PC-3 (cell line): ENCODE data around the gene MYO1C. TPM values are rescaled to one million over a fixed set of nuclear protein-coding genes. Genes with fewer than 3 reads are reported as not detected.
A peak's percentile ranks its signal among the peaks of the same experiment; 100 is the strongest.

Experiments
- ATAC-seq: fragments of 200-7000 bp; cut with Tn5 transposase; 2 replicates; pipeline ENCODE4 v1.9.1; 2020; ENCODE audit warnings: mild to moderate bottlenecking, moderate library complexity
- BruUV-seq: library from RNA; stranded (reverse); fragments of 400-500 nt; replicated peaks from 2 replicates; lab custom pipeline; 2021; lab: Mats Ljungman, UMichigan
- CTCF ChIA-PET: fragments of 300-600 bp; sonication (Branson Sonifier 250); formaldehyde crosslinking; loops from one replicate; lab custom pipeline; 2022; ENCODE audit warnings: antibody characterized with exemption; lab: Charles Lee
- POLR2A ChIA-PET: fragments of 300-600 bp; sonication (Branson Sonifier 250); formaldehyde crosslinking; loops from one replicate; lab custom pipeline; 2022; ENCODE audit warnings: antibody characterized with exemption; ENCODE audit not compliant: unreplicated experiment; lab: Charles Lee
- DNase-seq: peaks from one replicate; pipeline ENCODE4 v3.0.0-alpha.2; 2015
- H2AFZ ChIP-seq: fragments of 300-600 bp; sonication (generic); 2 replicates; pipeline ENCODE4 v1.6.0; 2016; ENCODE audit warnings: antibody characterized with exemption, low read length
- H3F3A ChIP-seq: fragments of 300-600 bp; sonication (generic); one replicate; pipeline ENCODE4 v1.6.0; 2017; ENCODE audit warnings: antibody characterized with exemption, low read length, control low read depth, mild to moderate bottlenecking; ENCODE audit not compliant: unreplicated experiment
- H3K27ac ChIP-seq: fragments of 300-600 bp; sonication (generic); 2 replicates; pipeline ENCODE4 v1.5.1; 2016; ENCODE audit warnings: mild to moderate bottlenecking, low read length
- H3K27me3 ChIP-seq: fragments of 300-600 bp; sonication (generic); 2 replicates; pipeline ENCODE4 v1.6.1; 2016; ENCODE audit warnings: low read length, mixed read lengths
- H3K36me3 ChIP-seq: fragments of 300-600 bp; sonication (generic); 2 replicates; pipeline ENCODE4 v1.6.1; 2016; ENCODE audit warnings: low read depth, mixed run types, low read length, mixed read lengths
- H3K4me1 ChIP-seq: fragments of 300-600 bp; sonication (generic); 2 replicates; pipeline ENCODE4 v1.5.1; 2016; ENCODE audit warnings: low read length; ENCODE audit not compliant: insufficient read depth
- H3K4me2 ChIP-seq: fragments of 300-600 bp; sonication (generic); 2 replicates; pipeline ENCODE4 v1.6.0; 2016; ENCODE audit warnings: low read length
- H3K4me3 ChIP-seq: fragments of 300-600 bp; sonication (generic); 2 replicates; pipeline ENCODE4 v1.5.1; 2016; ENCODE audit warnings: mild to moderate bottlenecking, low read length, mixed read lengths
- H3K79me2 ChIP-seq: fragments of 300-600 bp; sonication (generic); 2 replicates; pipeline ENCODE4 v1.6.1; 2017; ENCODE audit warnings: low read length, mixed read lengths
- H3K9ac ChIP-seq: fragments of 300-600 bp; sonication (generic); 2 replicates; pipeline ENCODE4 v1.6.0; 2016; ENCODE audit warnings: mild to moderate bottlenecking, low read length
- H3K9me2 ChIP-seq: fragments of 300-600 bp; sonication (generic); replicated peaks from 2 replicates; pipeline ENCODE4 v1.6.1; 2016; ENCODE audit warnings: mixed run types, low read length, mixed read lengths
- H3K9me3 ChIP-seq: fragments of 300-600 bp; sonication (generic); 2 replicates; pipeline ENCODE4 v1.6.1; 2016; ENCODE audit warnings: low read length, mixed read lengths
- H4K20me1 ChIP-seq: fragments of 300-600 bp; sonication (generic); 2 replicates; pipeline ENCODE4 v1.6.1; 2016; ENCODE audit warnings: low read length, mixed read lengths
- CTCF ChIP-seq: fragments of 300-600 bp; sonication (generic); conservative IDR thresholded peaks from 2 replicates; pipeline ENCODE4 v1.5.1; 2017; ENCODE audit warnings: antibody characterized with exemption, low read depth, mild to moderate bottlenecking, low read length
- EZH2 ChIP-seq: fragments of 300-600 bp; sonication (generic); IDR thresholded peaks from one replicate; pipeline ENCODE4 v1.6.1; 2017; ENCODE audit warnings: antibody characterized with exemption, mild to moderate bottlenecking, low read length; ENCODE audit not compliant: unreplicated experiment
- EZH2phosphoT487 ChIP-seq: fragments of 300-600 bp; sonication (generic); IDR thresholded peaks from 2 replicates; pipeline ENCODE4 v1.6.1; 2018; ENCODE audit warnings: mild to moderate bottlenecking, antibody characterized with exemption, low read length, borderline replicate concordance
- intact Hi-C: fragments of 100-400 bp; cut with micrococcal nuclease; formaldehyde crosslinking; loops from 2 replicates; pipeline ENCODE4 v1.9.0; 2023
- total RNA-seq: library from RNA; depleted of rRNA; stranded (reverse); fragments of >200 nt; gene quantifications from 2 replicates; pipeline ENCODE4 v1.2.3, GENCODE V29; 2014

Gene MYO1C
- total RNA-seq, 1 experiment from 2014 or later = 76.4 TPM

- H3K27ac ChIP-seq = no peak overlapping the region
- peaks cover 21% of the 10 kb centered on the region for H3K79me2 ChIP-seq
- DNase-seq = no peak
- TF ChIP-seq CTCF = no peak
- TF ChIP-seq EZH2phosphoT487 = no peak
- no peak for TF ChIP-seq EZH2
- H2AFZ ChIP-seq = no peak overlapping the region
- POLR2A ChIA-PET = no interaction called here
- H4K20me1 ChIP-seq = no peaks in the 10 kb centered on the region
- H3K9ac ChIP-seq = no peak overlapping the region
- no peak overlapping the region for H3K4me2 ChIP-seq
- H3K4me3 ChIP-seq = no peak overlapping the region
- no peaks in the 10 kb centered on the region for H3K36me3 ChIP-seq
- H3K9me2 ChIP-seq = no peaks in the 10 kb centered on the region
- intact Hi-C loops = no loop called here
- H3K4me1 ChIP-seq = peaks cover 4% of the 10 kb centered on the region; the same call in 1 of the 2 replicates
- H3F3A ChIP-seq = no peaks in the 10 kb centered on the region
- H3K27me3 ChIP-seq = no peaks in the 10 kb centered on the region
- ATAC-seq = no peak
- no peaks in the 10 kb centered on the region for H3K9me3 ChIP-seq
- no TSS peak for BruUV-seq
- CTCF ChIA-PET = no interaction called here
These were observed 2.3 kb upstream of the MYO1C start for GRCh38 chr17:1494736-1495253.

- peaks cover 27% of the 10 kb centered on the region for H3K79me2 ChIP-seq
- H3F3A ChIP-seq = no peaks in the 10 kb centered on the region
- no peak overlapping the region for H3K9ac ChIP-seq
- no peak overlapping the region for H3K4me2 ChIP-seq
- DNase-seq (no peak), ATAC-seq (no peak)
- ChIA-PET POLR2A (no interaction called here), CTCF (no interaction called here)
- H3K36me3 ChIP-seq = no peaks in the 10 kb centered on the region
- intact Hi-C loops = no loop called here
- peaks cover 4% of the 10 kb centered on the region; the same call in 1 of the 2 replicates for H3K4me1 ChIP-seq
- H3K27ac ChIP-seq = no peak overlapping the region
- TF ChIP-seq CTCF (no peak), EZH2 (no peak), EZH2phosphoT487 (no peak)
- no TSS peak for BruUV-seq
- H3K9me3 ChIP-seq = no peaks in the 10 kb centered on the region
- no peaks in the 10 kb centered on the region for H3K9me2 ChIP-seq
- H3K27me3 ChIP-seq = no peaks in the 10 kb centered on the region
- H3K4me3 ChIP-seq = no peak overlapping the region
- no peak overlapping the region for H2AFZ ChIP-seq
- H4K20me1 ChIP-seq = no peaks in the 10 kb centered on the region
These were observed 1.7 kb upstream of the MYO1C start for GRCh38 chr17:1494203-1494602.

- ATAC-seq (no peak), DNase-seq (no peak)
- H3K27ac ChIP-seq = no peak overlapping the region
- peaks cover 35% of the 10 kb centered on the region for H3K79me2 ChIP-seq
- H2AFZ ChIP-seq = no peak overlapping the region
- no peaks in the 10 kb centered on the region for H3F3A ChIP-seq
- H3K9ac ChIP-seq = no peak overlapping the region
- no peak overlapping the region for H3K4me3 ChIP-seq
- no peaks in the 10 kb centered on the region for H3K9me2 ChIP-seq
- POLR2A ChIA-PET = no interaction called here
- H3K36me3 ChIP-seq = no peaks in the 10 kb centered on the region
- H3K27me3 ChIP-seq = no peaks in the 10 kb centered on the region
- no TSS peak for BruUV-seq
- no peaks in the 10 kb centered on the region for H4K20me1 ChIP-seq
- TF ChIP-seq EZH2 (no peak), CTCF (no peak)
- intact Hi-C loops = loop anchor here (2.0 kb wide), 1 partner anchor 23 kb away; the partner anchor contains the start of gene INPP5K
- CTCF ChIA-PET = interaction anchor here (1.1 kb wide), 1 partner anchor 22 kb away, joined by 3 read pairs; no protein-coding TSS in a partner anchor
- H3K9me3 ChIP-seq = no peaks in the 10 kb centered on the region
- peaks cover 10% of the 10 kb centered on the region; the same call in 1 of the 2 replicates for H3K4me1 ChIP-seq
- H3K4me2 ChIP-seq = peak overlapping the region; percentile 90
These were observed 950 bp upstream of the MYO1C start for GRCh38 chr17:1493291-1493980.
